Transverse colon (tissue), 4 donors: ENCODE data around the gene ATRN. TPM values are rescaled to one million over a fixed set of nuclear protein-coding genes. Genes with fewer than 3 reads are reported as not detected.

Source experiments
- DNase-seq: peaks from one replicate; pipeline ENCODE4 v3.0.0-alpha.2; 2019
- H3K27ac ChIP-seq, 4 donors: fragments of 200-600 bp; sonication (generic); 2 replicates each; pipeline ENCODE4 v1.5.1; 2016 to 2018; ENCODE audit warnings: inconsistent platforms in 4 of 4
- H3K27me3 ChIP-seq: fragments of 200-600 bp; sonication (generic); 2 replicates; pipeline ENCODE4 v1.5.1; 2017; ENCODE audit warnings: inconsistent platforms
- H3K36me3 ChIP-seq, 4 donors: fragments of 200-600 bp; sonication (generic); 2 replicates each; pipeline ENCODE4 v1.5.1; 2017 to 2019; ENCODE audit warnings: inconsistent platforms in 4 of 4
- H3K4me1 ChIP-seq, 4 donors: fragments of 200-600 bp; sonication (generic); 2 replicates each; pipeline ENCODE4 v1.5.1; 2017 to 2020; ENCODE audit warnings: inconsistent platforms in 4 of 4
- H3K4me3 ChIP-seq, 4 donors: fragments of 200-600 bp; sonication (generic); 1 replicate in 1 of 4; 2 replicates in 3 of 4; pipeline versions ENCODE4 v1.5.1 to v1.6.1; 2017 to 2019; ENCODE audit warnings: inconsistent platforms in 4 of 4
- H3K9me3 ChIP-seq, 2 donors: fragments of 200-600 bp; sonication (generic); 2 replicates each; pipeline ENCODE4 v1.5.1; 2017 to 2019; ENCODE audit warnings: inconsistent platforms in 2 of 2
- CTCF ChIP-seq, 5 experiments: fragments of 200-600 bp in 3 of 5; fragments of 450-650 bp in 2 of 5; sonication (generic) in 3 of 5; IDR thresholded peaks; 1 replicate in 2 of 5; 2 replicates in 3 of 5; pipeline ENCODE4 v1.5.1; 2016 to 2017; ENCODE audit warnings: antibody characterized with exemption in 5 of 5, inconsistent platforms in 3 of 5, mild to moderate bottlenecking in 2 of 5, moderate library complexity in 1 of 5
- EP300 ChIP-seq: sonication (generic); formaldehyde crosslinking; IDR thresholded peaks from one replicate; pipeline ENCODE4 v1.6.1; 2017; ENCODE audit warnings: antibody characterized with exemption, low read depth
- POLR2A ChIP-seq: fragments of 450-650 bp; IDR thresholded peaks from one replicate; pipeline ENCODE4 v1.6.1; 2016; ENCODE audit warnings: antibody characterized with exemption, mild to moderate bottlenecking, moderate library complexity
- POLR2AphosphoS5 ChIP-seq, 3 donors: sonication (generic); formaldehyde crosslinking; IDR thresholded peaks; one replicate each; pipeline ENCODE4 v1.6.1; 2016; ENCODE audit warnings: antibody characterized with exemption in 3 of 3
- WGBS, 2 donors: methylation state at CpG; one replicate each; pipeline ENCODE4 v1.1.5; 2018; ENCODE audit warnings: low coverage in 1 of 2; 5-methylcytosine and 5-hydroxymethylcytosine counted together
- in situ Hi-C, 4 donors: fragments of 200-750 bp; cut with MboI; loops; one replicate each; pipeline versions ENCODE4 v1.15.0 to v1.15.1; 2017; ENCODE audit warnings: low sequenced_read_pairs in 3 of 4, low pct_ligation_motif_present in 1 of 4, low pct_unique_long_range_greater_than_20kb in 1 of 4
- intact Hi-C: fragments of 100-400 bp; cut with DNase I; formaldehyde crosslinking; loops from one replicate; pipeline ENCODE4 v1.15.1; 2023; ENCODE audit warnings: low total_unique reads
- total RNA-seq, 4 donors: library from RNA; depleted of rRNA; stranded (reverse); fragments of >200 nt; gene quantifications; one replicate each; pipeline ENCODE4 v1.1.0, GENCODE V29; 2016

ATRN gene
- total RNA-seq, 4 donors from 2014 or later, result 6.8 to 24.7 (median 15.9) TPM

- Histone ChIP-seq H3K4me1 (no peaks in the 10 kb centered on the region), H3K27me3 (no peaks in the 10 kb centered on the region), H3K36me3 (peaks cover 0 to 25% (median 3%) of the 10 kb centered on the region in 4 donors), H3K4me3 (no peak overlapping the region), H3K9me3 (no peaks in the 10 kb centered on the region), H3K27ac (no peak overlapping the region)
- TF ChIP-seq POLR2A (no peak), POLR2AphosphoS5 (IDR thresholded peaks at IDR 0.05) (no peak), EP300 (no peak), CTCF (IDR thresholded peaks at IDR 0.05) (no peak)
- in situ Hi-C loops, result no loop called here
- intact Hi-C loops, result no loop called here
- DNase-seq, result no peak
Measured at GRCh38 chr20:3576363-3576762, 105.5 kb downstream of the ATRN start.

- no peak for DNase-seq
- no peak overlapping the region for H3K27ac ChIP-seq
- in situ Hi-C loops (no loop called here), intact Hi-C loops (no loop called here)
- TF ChIP-seq CTCF (IDR thresholded peaks at IDR 0.05) (no peak), EP300 (no peak), POLR2AphosphoS5 (IDR thresholded peaks at IDR 0.05) (no peak), POLR2A (no peak)
- H3K9me3 ChIP-seq, result no peaks in the 10 kb centered on the region
- peaks cover 0 to 25% (median 6%) of the 10 kb centered on the region in 4 donors for H3K36me3 ChIP-seq
- H3K4me1 ChIP-seq, result no peaks in the 10 kb centered on the region
- H3K27me3 ChIP-seq, result no peaks in the 10 kb centered on the region
- H3K4me3 ChIP-seq, result no peak overlapping the region
- 100% methylated on average over 1 of the region's 1 CpG; no CpG with 5 or more reads in 1 of the 2 donors for WGBS, 2 donors
Measured at GRCh38 chr20:3577366-3577765, 106.5 kb downstream of the ATRN start.

GRCh38 chr20:3580412-3580811, 109.6 kb downstream of the ATRN start:
- in situ Hi-C loops (no loop called here), intact Hi-C loops (no loop called here)
- no peak overlapping the region for H3K27ac ChIP-seq
- no peaks in the 10 kb centered on the region for H3K4me1 ChIP-seq
- H3K27me3 ChIP-seq, result no peaks in the 10 kb centered on the region
- H3K36me3 ChIP-seq, result peaks cover 0 to 38% (median 14%) of the 10 kb centered on the region in 4 donors
- 79 to 98% methylated on average over 3 of the region's 3 CpGs for WGBS, 2 donors
- H3K4me3 ChIP-seq, result no peak overlapping the region
- TF ChIP-seq CTCF (IDR thresholded peaks at IDR 0.05) (no peak), EP300 (no peak)
- H3K9me3 ChIP-seq, result no peaks in the 10 kb centered on the region
- no peak for DNase-seq

GRCh38 chr20:3583765-3584164, 112.9 kb downstream of the ATRN start:
- TF ChIP-seq CTCF (IDR thresholded peaks at IDR 0.05), result no peak
- TF ChIP-seq POLR2A, result no peak
- TF ChIP-seq POLR2AphosphoS5 (IDR thresholded peaks at IDR 0.05), result no peak
- TF ChIP-seq EP300, result no peak
- DNase-seq, result no peak
- no peak overlapping the region for H3K27ac ChIP-seq
- intact Hi-C loops (no loop called here), in situ Hi-C loops (no loop called here)
- no peaks in the 10 kb centered on the region for H3K4me1 ChIP-seq
- peaks cover 0 to 43% (median 7%) of the 10 kb centered on the region in 4 donors for H3K36me3 ChIP-seq
- 86 to 100% methylated on average over 3 to 7 of the region's 7 CpGs for WGBS, 2 donors
- no peaks in the 10 kb centered on the region for H3K27me3 ChIP-seq
- H3K4me3 ChIP-seq, result no peak overlapping the region
- H3K9me3 ChIP-seq, result no peaks in the 10 kb centered on the region
